HG03469 (cell line): ENCODE data around the gene INPPL1.

Experiments used
- ATAC-seq: cut with Tn5 transposase; IDR thresholded peaks from one replicate; pipeline ENCODE4 v1.9.1; 2021; ENCODE audit warnings: mild to moderate bottlenecking, moderate library complexity, moderate number of reproducible peaks; ENCODE audit not compliant: unreplicated experiment

Gene INPPL1

GRCh38 chr11:72209101-72209500 is 15.5 kb upstream of the INPPL1 start:
- no peak for ATAC-seq

DNA sequence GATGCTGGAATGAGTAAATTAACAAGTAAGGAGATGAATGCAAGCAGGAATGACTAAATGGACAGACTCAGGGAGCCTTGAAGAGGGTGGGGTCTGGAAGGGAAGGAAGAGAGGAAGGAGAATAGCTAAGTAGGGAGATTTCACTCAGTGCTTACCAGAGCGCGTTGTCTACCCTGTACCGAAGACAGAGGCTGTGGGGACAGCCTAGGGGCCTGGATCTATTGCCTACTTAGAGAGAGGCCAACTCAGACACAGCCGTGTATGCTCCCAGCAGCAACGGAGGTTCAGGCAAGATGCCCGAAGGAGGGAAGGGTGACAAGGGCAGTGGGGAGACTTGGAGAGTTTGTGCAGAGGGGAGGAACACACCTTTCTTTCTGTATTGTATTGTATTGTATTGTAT is 7.9 kb upstream of the INPPL1 start, which contains the start of gene FOLR2:
FOLR2 (plus strand) TSS at position 157 of the 400 bp plus-strand sequence. CDS start 1,791 bp downstream, outside the sequence.
- ATAC-seq: no peak

DNA sequence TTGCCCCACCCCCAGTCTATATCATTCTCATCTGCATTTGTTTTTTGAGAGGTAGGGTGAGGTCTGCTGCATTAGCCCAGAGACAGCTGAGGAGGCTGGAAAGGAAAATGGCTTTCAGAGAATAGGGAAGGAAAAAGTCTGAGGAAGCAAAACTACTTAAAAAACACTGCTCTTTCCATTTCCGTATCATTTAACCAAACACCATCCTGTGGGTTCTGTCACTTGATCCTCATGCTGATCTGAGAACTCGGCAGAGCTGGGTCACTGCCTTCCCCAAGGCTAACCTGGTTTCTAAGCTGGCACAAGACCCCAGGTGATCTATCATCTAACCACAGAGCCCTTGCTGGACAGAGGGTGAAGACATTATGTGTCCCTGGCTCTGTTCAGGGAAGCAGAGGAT is 6.7 kb upstream of the INPPL1 start:
- no peak for ATAC-seq

DNA sequence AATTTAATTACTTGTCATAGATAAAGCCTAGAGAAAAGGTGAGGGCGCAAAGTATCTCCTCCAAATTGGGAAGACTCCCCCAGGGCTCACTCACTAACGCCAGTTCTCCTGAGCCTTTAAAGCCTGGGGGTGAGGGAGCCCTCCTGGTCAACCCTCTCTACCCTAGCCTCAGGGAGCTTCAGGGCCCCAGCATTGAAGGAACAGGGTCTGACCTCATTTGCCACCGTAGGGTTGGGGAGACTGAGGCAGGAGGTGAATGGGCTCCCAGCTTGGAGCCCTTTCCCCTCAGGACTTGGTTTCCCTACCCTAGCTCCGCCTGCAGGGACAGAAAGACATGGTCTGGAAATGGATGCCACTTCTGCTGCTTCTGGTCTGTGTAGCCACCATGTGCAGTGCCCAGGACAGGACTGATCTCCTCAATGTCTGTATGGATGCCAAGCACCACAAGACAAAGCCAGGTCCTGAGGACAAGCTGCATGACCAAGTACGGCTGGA is 6.3 kb upstream of the INPPL1 start:
- ATAC-seq: no peak

DNA sequence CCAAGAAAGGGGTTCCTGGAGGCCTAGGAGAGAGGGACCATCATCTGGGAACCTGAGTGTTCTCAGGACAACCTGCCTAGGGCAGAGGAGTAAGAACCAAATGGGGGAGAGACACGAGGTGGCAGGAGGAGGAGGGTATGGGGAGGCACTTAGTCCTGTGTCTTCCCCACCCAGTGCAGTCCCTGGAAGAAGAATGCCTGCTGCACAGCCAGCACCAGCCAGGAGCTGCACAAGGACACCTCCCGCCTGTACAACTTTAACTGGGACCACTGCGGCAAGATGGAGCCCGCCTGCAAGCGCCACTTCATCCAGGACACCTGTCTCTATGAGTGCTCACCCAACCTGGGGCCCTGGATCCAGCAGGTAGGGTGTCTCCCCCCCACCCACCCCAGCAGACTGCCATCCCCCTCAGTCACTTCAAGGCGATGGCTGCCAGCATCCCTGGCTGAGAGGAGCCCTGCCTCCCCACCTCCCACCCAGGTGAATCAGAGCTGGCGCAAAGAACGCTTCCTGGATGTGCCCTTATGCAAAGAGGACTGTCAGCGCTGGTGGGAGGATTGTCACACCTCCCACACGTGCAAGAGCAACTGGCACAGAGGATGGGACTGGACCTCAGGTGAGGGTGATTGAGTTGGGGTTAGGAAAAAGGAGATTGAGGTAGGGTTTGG is 3.7 kb upstream of the INPPL1 start:
- ATAC-seq: no peak

GRCh38 chr11:72221386-72222075 is 3.0 kb upstream of the INPPL1 start:
- no peak for ATAC-seq

GRCh38 chr11:72222106-72222891 is 2.3 kb upstream of the INPPL1 start:
- ATAC-seq: no peak

GRCh38 chr11:72222907-72223614 is 1.5 kb upstream of the INPPL1 start:
- peak; percentile 51 for ATAC-seq

GRCh38 chr11:72223615-72224563 is 678 bp upstream of the INPPL1 start:
- ATAC-seq: peak; percentile 31

DNA sequence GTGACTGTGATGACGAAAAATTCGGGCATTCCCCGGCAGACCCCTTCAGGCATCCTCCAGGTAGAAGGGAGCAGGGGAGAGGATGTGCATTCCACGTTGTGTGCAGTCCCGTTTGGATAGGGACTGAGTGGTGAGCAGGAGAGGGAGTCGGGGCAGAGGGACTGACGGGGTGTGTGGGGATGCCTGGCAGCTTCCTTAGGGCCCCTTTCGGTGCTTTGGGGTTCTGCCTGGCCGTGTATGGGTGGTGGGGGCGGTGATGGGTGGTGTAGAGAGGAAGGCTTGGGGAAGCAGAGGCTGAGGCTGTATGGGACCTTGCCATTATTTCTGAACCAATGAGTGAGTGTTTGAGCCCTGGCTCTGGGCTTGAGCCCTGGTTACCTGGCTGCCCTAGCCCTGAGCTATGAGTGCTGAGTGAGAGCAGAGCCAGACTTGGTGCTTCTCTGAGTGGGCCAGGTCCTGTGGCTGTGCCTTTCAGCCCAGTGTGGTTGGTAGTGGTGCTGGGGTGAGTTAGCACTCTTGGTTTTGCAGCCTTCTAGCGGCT is 914 bp downstream of the INPPL1 start:
- no peak for ATAC-seq

- no peak for ATAC-seq
Observed at GRCh38 chr11:72226701-72227100, 2.1 kb downstream of the INPPL1 start.

DNA sequence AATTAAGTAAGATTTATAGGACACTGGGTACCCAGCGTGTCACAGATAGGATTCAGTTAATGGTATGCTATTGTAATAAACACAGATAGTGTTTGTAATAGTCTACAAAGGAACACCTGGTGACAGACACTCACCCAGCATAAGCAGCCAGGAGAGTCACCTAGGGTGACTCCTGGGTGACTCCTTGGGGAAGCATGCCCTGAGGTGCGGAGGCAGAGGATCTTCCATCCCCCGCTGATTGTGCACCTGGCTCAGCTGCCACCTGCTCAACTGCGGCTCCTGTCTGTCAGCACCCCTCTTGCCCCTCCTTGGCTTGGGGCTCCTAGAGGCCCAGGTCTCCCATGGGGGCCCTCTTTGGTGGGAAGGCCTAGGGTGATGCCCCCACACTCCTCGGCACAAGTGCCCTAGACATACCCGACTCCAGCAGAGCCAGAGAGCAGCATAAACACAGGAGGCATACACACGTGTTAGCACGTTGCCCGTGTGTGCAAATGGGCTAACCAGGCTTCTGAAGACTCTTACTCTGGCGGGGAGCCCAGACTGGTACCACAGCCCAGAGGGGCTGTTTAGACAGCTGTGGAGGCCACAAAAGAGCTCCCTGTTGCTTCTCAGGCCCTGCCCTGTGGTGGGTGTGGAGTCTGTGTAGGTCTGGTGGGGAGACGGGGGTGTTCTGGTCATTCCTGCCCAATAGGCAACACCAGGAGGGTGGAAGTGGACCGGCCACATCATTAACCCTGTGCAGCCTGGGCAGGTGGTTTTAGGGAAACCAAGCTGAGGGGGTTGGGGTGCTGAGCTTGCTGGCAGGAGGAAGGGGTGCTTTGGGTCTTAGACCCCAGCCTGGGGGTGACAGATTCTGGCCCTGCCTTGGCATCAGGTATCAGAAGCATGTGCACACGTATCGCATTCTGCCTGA is 3.0 kb downstream of the INPPL1 start:
- no peak for ATAC-seq

DNA sequence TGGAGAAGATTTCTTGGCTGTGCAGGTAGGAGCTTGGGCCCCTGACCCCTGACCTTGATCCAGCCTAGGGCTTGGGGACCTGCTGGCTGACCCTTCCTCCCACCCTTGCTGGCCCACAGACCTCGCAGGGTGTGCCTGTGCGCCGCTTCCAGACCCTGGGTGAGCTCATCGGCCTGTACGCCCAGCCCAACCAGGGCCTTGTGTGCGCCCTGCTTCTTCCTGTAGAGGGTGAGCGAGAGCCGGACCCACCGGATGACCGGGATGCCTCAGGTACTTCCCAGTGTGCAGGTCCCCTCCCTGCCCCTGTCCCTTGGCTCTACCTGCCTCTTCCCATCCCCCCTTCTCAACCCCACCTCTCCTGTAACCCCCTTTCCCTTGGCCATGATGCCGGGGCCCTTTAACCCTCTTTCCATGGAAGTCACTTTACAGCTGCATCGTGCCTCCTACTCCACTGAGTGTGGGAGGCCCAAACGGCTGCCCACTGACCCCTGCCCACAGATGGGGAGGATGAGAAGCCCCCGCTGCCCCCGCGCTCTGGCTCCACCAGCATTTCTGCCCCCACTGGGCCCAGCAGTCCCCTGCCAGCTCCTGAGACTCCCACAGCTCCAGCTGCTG is 3.8 kb downstream of the INPPL1 start:
- ATAC-seq: no peak

DNA sequence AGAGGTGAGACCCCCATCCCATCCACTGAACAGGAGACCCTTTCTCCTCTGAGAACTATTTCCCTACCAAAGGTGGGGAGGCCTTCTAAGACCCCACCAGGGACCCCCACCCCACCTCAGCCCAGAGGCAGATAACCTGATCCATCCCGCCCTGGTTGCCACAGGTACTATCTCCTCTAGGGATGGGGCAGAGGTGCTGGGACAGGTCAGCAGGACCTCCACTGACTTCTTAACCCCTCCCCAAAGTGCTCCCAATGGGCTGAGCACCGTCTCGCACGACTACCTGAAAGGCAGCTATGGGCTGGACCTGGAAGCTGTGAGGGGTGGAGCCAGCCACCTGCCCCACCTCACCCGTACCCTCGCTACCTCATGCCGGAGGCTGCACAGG is 4.3 kb downstream of the INPPL1 start:
- ATAC-seq: no peak

GRCh38 chr11:72229336-72229924 is 4.9 kb downstream of the INPPL1 start:
- ATAC-seq: no peak

GRCh38 chr11:72229925-72230763 is 5.6 kb downstream of the INPPL1 start:
- no peak for ATAC-seq
